GM21390 (cell line): Measurements from ENCODE around the gene GPX3.

ENCODE experiments used
- ATAC-seq: cut with Tn5 transposase; IDR thresholded peaks from one replicate; pipeline ENCODE4 v1.9.1; 2021; ENCODE audit not compliant: unreplicated experiment

Gene GPX3

GRCh38 chr5:151012862-151013261 is 7.5 kb upstream of the GPX3 start:
- no peak for ATAC-seq

- no peak for ATAC-seq
These were observed 5.6 kb upstream of the GPX3 start for GRCh38 chr5:151014680-151015343.

GRCh38 chr5:151015974-151016587 is 4.3 kb upstream of the GPX3 start:
- no peak for ATAC-seq

GRCh38 chr5:151016700-151017099 is 3.7 kb upstream of the GPX3 start:
- ATAC-seq, result no peak

- ATAC-seq, result no peak
These were observed 2.5 kb upstream of the GPX3 start for GRCh38 chr5:151017897-151018296.

GRCh38 chr5:151018846-151019245 is 1.5 kb upstream of the GPX3 start:
- no peak for ATAC-seq

GRCh38 chr5:151019331-151019730 is 1.1 kb upstream of the GPX3 start:
- no peak for ATAC-seq

GRCh38 chr5:151021746-151022145 is 1.4 kb downstream of the GPX3 start:
- no peak for ATAC-seq

GRCh38 chr5:151022511-151023018 is 2.2 kb downstream of the GPX3 start:
- no peak for ATAC-seq

GRCh38 chr5:151023047-151023615 is 2.7 kb downstream of the GPX3 start:
- ATAC-seq, result no peak

- ATAC-seq, result no peak
These were observed 3.3 kb downstream of the GPX3 start for GRCh38 chr5:151023651-151024050.

- no peak for ATAC-seq
These were observed 4.3 kb downstream of the GPX3 start for GRCh38 chr5:151024440-151025249.

- ATAC-seq, result no peak
These were observed 4.8 kb downstream of the GPX3 start for GRCh38 chr5:151025250-151025606.

- no peak for ATAC-seq
These were observed 5.7 kb downstream of the GPX3 start for GRCh38 chr5:151026088-151026487.

- ATAC-seq, result no peak
These were observed 6.3 kb downstream of the GPX3 start for GRCh38 chr5:151026679-151027078.

GRCh38 chr5:151027961-151028479 is 7.6 kb downstream of the GPX3 start:
- no peak for ATAC-seq

GRCh38 chr5:151028717-151029116 is 8.3 kb downstream of the GPX3 start:
- ATAC-seq, result no peak

- no peak for ATAC-seq
These were observed 9.0 kb downstream of the GPX3 start for GRCh38 chr5:151029179-151030055.

GRCh38 chr5:151030056-151030336 is 9.6 kb downstream of the GPX3 start:
- no peak for ATAC-seq

GRCh38 chr5:151030379-151030778 is 10.0 kb downstream of the GPX3 start:
- no peak for ATAC-seq

GRCh38 chr5:151031554-151031953 is 11.2 kb downstream of the GPX3 start:
- no peak for ATAC-seq
